Activated CD4-positive, alpha-beta T cell treated with anti-CD3 and anti-CD28 coated beads, Interleukin-2, amount 50 U/mL, for 16 hours (primary cell): ENCODE data around the gene B4GALT2.

Source experiments
- DNase-seq: peaks from one replicate; pipeline ENCODE4 v3.0.0-alpha.2; 2020

The B4GALT2 gene

GRCh38 chr1:43987159-43987902 lies 8.3 kb downstream of the B4GALT2 start:
- DNase-seq: no peak

- no peak for DNase-seq
These were observed 11.5 kb downstream of the B4GALT2 start for GRCh38 chr1:43990271-43991199.

DNA sequence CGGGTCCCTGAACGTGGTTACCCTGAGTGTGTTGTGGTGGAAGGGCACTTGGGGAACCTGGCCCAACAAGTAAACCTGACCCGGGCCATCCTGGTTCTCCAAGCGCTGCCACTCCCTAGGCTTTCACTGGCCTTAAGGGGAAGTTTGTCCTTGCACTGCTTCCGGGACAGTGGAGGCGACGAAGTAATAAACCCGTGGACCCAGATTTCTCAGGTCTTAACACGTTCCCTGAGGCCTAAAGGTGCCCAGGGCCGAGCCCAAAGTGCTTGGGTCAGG lies 12.1 kb downstream of the B4GALT2 start:
- DNase-seq: no peak

GRCh38 chr1:43991476-43992231 lies 12.6 kb downstream of the B4GALT2 start, which contains the start of gene CCDC24:
Gene CCDC24, plus strand, starts transcription at chr1:43991599. Its CDS starts 280 bp downstream, at chr1:43991879.
- DNase-seq: peak; percentile 81

DNA sequence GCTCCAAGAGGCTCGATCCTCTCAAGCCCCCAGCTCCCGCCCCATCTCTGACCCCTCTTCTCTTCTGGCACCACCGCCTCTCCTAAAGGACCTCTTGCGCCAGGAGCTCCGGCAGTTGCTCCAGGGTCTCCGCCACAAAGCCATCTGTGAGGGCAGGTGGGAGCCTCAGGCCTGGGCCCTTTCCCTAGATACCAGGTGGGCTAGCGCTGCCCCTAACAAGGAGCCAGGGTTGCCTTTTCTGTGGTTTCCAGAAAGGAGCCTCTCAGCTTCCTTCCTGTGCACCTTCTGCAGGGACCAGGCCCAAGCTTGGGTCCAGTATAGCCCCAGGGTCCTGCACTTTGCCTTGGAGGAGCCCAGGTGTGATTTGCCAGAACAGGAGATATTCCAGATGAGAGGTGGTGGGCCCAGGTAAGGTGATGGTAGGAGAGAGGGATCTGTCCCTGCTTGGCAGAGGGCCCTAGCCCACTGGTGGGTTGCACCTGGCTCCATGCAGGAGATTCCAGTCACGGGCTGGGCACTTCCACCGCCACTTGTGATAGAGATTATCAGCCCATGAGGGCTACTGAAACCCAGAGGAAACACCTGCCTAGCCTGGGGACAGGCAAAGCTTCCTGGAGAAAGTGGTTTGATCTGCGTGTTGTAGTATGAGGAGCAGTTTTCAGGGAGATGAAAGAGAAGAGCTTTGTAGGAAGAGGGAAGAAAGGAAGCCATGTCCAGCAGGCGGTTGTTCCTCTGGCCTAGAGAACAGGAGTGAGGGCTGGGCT lies 13.4 kb downstream of the B4GALT2 start:
- DNase-seq: no peak

- no peak for DNase-seq
These were observed 14.3 kb downstream of the B4GALT2 start for GRCh38 chr1:43993206-43993914.

GRCh38 chr1:43994071-43994470 lies 15.1 kb downstream of the B4GALT2 start:
- DNase-seq: no peak

- no peak for DNase-seq
These were observed 16.1 kb downstream of the B4GALT2 start for GRCh38 chr1:43994794-43995790.

DNA sequence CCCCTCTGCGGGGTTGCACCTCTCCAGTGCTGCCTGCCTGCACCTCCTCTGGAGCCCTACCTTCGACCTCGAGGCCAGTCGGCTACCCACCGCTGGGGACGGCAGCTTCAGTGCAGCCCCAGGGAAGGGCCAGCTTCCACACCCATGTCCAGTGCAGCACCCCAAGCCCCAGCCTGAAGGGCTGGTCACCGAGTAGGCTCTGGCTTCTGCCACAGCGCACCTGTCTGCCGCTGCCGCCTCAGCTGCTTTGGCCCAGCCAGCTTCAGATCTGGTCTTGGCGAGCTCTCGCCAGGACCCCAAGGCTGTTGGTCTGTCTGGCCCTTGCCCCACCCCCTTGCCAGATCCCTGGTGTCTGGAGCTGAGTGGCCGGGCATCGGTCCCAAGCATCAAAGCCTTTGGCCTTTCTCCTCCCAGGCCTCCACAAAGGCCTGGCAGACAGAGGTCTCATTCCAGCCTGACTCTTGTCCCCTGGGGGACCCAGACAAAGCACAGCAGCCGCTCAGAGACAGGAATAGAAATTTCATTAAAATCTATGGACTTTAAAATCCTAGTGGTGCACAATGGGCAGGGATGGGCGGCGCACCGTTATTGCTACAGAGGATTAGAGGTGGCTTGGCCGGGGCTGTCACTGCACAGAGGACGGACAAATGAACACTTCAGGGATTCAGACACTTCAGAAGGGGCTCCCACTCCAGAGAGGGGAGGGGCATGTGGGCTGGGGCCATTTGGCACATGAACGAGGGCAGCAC lies 17.1 kb downstream of the B4GALT2 start:
- no peak for DNase-seq

- no peak for DNase-seq
These were observed 17.7 kb downstream of the B4GALT2 start for GRCh38 chr1:43996733-43997115.

DNA sequence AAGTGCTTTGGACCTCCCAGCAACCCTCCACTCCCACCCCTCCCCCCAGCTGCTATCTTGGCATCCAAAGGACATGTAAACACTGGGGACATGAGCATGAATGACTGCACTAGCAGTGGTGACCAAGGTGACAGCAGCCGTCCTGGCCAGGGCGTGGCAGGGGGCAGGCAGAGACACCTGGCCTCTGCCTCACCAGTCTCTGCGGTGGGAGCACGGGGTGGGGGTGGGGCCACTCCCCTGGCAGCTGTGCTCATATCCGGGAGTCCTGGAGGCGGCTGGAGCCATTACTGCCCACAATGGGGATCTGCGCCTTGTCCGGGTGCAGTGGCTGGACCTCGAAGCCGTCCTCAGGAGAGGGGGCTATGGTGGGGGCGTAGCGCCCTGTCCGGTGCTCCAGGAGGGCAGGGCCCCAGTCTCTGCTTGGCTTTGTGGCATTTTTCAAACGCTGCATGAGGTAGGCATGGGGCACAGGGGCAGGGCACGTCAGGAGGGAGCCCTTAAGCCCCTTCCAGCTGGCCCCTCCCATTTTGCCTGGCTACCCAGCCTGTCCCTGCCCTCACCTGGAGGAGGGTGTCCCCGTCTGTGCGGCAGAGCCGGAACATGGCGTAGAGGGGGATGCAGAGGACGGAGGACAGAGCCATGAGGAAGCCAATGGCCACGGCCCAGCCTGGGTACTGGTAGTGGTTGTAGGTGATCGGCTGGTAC lies 18.4 kb downstream of the B4GALT2 start:
- DNase-seq: no peak

GRCh38 chr1:43998000-43998378 lies 19.0 kb downstream of the B4GALT2 start:
- DNase-seq: no peak

DNA sequence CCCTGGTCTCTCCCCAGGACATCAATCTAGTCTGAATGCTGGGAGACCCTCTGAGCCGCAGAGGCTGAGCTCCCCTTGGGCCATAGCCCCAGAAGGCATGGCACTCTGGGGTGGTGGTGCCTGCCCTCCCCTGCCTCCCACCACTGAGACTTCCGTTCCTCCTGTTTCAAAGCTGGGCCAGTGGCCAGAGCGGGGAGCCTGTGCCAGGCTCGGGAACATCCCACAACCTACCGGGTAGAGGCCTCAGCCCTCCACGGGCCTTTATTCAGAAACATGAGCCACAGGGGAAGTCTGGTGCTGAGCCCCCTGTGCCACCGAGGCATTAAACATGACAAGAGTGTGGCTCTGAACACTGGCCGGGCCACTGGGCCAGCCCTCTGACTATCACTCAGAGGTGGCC lies 20.4 kb downstream of the B4GALT2 start:
- no peak for DNase-seq

GRCh38 chr1:44000122-44000665 lies 21.2 kb downstream of the B4GALT2 start:
- no peak for DNase-seq

GRCh38 chr1:44002165-44002564 lies 23.2 kb downstream of the B4GALT2 start:
- no peak for DNase-seq

DNA sequence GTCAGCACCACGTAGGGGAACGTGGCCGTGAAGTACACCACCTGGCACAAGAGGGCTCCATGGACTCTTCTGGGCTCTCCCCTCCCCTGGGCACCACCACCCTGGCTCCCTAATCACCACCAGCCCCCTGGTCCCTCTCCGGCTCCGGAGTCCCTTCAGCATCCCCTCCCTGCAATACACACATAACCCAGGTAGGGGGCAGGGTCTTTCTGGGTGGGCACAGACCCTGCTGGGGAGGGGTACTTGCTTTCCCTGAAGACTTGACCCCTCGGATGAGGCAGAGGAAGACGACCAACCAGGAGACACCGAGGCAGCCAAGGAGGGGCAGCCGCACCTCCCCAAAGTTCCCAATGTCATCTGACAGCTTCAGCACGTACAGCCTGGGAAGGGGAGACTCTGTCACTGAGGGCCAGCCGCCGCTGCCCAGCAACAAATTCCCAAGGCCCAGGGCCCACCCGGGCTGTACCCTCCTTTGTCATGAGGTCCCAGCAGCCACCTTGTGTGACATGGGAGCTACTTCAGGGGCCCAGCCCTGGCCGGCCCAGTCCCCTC lies 23.7 kb downstream of the B4GALT2 start:
- no peak for DNase-seq

DNA sequence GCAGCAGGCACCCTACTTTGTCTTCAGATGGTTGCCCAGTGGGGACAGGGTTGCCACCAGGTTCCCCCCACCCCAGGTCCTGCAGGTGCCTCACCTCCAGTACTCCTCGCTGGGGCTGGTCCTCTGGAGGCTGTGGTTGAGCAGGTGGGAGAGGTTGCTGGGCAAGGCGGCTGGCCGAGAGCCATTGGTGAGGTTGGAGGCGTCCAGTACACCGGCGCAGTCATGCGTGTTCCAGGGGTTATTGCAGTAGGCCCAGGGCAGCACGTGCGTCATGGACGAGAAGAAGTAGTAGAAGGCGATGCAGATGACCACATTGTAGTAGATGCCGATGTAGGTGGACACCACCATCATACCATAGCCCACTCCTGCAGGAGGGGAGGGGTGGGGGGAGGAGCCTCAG lies 29.2 kb downstream of the B4GALT2 start:
- no peak for DNase-seq

DNA sequence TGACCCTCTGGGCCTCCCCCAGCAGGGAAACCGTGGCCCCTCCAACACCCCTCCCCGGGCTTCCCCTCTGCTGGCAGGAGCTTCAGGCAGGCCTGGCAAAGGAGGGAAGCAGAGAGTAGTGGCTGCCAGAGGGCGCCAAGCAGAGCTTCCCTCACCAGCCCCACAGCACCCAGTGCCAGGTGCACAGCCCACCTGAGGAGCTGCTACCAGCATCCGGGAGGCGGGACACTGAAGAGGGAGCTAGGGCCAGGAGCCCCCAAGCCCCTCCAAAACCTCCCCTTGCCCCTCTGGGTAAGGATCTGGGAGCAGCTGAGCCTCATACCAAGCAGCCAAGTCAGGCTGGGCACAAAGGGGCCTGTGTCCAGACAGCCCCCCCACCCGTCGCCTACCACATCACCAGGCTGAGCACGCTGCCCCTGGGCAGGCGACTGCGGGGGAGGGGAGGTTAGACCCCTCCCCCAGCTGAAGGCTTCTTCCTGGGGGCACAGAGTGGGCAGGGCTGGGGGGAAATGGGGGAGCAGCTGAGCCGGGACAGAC lies 32.0 kb downstream of the B4GALT2 start:
- DNase-seq: no peak
